GM11168 (cell line): Measurements from ENCODE around the gene ZKSCAN5.
"Not testable (repeated sequence)": the region's sequence is repeated elsewhere in the genome, so short reads cannot be mapped to it uniquely, and the experiment has no call there.

Source experiments
- in situ Hi-C: fragments of 300-500 bp; cut with MboI; formaldehyde crosslinking; loops from one replicate; pipeline ENCODE4 v1.12.0; 2022; ENCODE audit warnings: low sequenced_read_pairs; ENCODE audit not compliant: unreplicated experiment

The ZKSCAN5 gene

GRCh38 chr7:99551334-99551733 lies 46.9 kb downstream of the ZKSCAN5 start:
- in situ Hi-C loops: no loop called here

GRCh38 chr7:99551767-99552463 lies 47.5 kb downstream of the ZKSCAN5 start, which contains the start of gene FAM200A:
FAM200A (minus strand) TSS chr7:99552114; CDS start chr7:99548407, 3,707 bp downstream.
- in situ Hi-C loops: no loop called here

DNA sequence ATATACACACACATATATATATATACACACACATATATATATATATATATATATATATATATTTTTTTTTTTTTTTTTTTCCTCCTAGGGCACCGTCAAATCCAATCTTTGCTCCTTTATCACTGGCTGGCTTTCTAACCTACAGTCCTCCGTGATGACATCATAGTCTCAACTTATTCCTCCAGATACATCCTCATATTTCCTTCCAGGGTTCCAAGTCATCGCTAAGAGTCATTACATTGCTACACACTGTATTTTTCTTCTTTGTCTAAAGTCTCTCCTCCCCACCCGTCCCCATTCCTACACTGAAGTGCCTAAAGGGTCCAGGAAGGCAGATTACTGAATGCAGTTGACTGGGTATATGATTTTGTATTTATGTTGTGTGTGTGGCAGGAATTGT lies 48.6 kb downstream of the ZKSCAN5 start:
- in situ Hi-C loops: no loop called here

- in situ Hi-C loops: no loop called here
These were observed 50.5 kb downstream of the ZKSCAN5 start for GRCh38 chr7:99554939-99555338.

GRCh38 chr7:99557196-99557607 lies 52.7 kb downstream of the ZKSCAN5 start:
- in situ Hi-C loops: no loop called here

GRCh38 chr7:99557940-99558305 lies 53.5 kb downstream of the ZKSCAN5 start:
- in situ Hi-C loops: no loop called here

- in situ Hi-C loops: no loop called here
These were observed 54.1 kb downstream of the ZKSCAN5 start, which contains the start of gene ZNF655 for GRCh38 chr7:99558306-99559174. ZNF655 (plus strand) TSS chr7:99558642; CDS start chr7:99560560, 1,918 bp downstream.

- in situ Hi-C loops: no loop called here
These were observed 54.9 kb downstream of the ZKSCAN5 start for GRCh38 chr7:99559175-99559915.

GRCh38 chr7:99560834-99561736 lies 56.6 kb downstream of the ZKSCAN5 start:
- in situ Hi-C loops: no loop called here

DNA sequence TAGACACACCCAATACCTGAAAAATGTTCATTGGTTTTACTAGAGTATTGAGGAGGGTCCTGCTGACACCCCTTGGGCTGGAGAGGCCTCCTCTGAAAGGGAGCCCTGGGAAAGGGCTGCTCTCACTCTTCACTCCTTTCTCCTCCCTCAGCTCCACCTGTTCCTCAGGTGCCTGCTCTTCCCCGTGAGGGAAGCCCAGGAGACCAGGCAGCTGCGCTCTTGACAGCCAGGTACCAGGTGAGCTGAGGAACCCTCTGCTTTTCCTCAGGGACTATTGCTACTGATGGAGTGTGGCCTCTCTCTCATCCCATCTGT lies 57.2 kb downstream of the ZKSCAN5 start:
- in situ Hi-C loops: no loop called here

DNA sequence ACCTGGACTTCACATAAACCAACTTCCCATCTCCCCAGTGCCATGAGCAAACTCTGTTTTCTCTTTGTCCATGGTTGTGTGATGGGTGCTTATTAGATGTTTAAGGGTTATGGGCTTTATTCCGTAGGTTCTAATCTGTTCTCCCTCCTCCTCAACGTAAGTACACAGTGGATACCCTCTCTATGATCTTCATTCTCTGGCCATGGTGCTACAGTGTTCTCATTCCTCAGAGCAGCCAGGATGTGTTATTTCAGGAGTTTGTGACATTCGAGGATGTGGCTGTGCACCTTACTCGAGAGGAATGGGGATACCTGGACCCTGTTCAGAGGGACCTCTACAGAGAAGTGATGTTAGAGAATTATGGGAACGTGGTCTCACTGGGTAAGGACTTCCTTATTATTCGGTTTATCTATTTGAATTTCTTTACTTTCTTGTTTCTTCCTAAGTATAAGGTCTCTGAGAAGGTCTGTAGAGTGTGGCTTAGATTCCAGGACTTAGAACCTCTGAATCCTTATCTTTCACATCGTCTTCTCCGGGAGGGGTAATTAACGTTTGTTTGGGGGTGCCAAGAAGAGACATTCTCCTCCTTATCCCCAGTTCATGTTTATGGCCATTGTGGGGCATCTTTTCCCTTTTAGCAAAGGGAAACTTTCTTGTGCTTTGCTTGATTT lies 57.8 kb downstream of the ZKSCAN5 start:
- in situ Hi-C loops: no loop called here

- in situ Hi-C loops: no loop called here
These were observed 58.4 kb downstream of the ZKSCAN5 start for GRCh38 chr7:99562832-99563231.

DNA sequence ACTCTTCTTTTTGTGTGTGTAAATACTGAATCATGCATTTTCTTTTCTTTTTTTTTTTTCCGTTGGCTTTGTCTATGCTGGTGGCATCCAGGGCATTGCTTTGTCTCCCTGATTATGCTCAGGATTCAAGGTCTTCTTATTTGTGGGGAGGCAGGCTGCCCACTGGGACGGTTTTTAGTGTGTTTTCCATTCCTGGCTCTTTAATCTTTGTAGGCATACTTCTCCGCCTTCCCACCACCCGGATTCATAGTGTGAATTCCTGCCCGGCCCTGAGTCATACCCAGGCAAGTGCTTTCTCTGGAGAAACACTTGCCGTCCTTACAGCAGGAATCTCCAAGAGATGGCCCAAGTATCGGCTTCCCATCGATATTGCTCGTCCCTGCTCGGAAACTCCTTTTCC lies 59.2 kb downstream of the ZKSCAN5 start:
- in situ Hi-C loops: no loop called here

GRCh38 chr7:99568770-99569169 lies 64.3 kb downstream of the ZKSCAN5 start:
- in situ Hi-C loops: not testable (repeated sequence)

DNA sequence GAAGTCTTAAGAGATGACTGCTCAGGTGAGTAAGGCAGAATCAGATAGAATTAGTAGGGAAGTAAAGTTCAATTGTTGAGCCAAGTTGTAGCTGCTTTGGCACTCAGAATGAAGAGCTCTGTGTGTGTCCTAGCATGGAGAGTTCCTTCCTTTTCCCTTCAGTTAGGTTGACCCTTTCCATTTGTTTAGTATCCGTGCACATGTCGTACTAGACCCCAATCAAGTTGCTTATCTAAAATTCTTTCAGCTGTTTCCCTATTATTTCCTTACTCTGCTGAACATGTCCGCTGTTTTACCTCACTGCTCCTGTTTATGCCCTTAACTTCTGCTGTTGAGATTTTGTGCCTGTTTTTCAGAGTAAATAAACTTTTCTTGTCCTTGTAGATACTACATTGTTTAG lies 67.3 kb downstream of the ZKSCAN5 start:
- in situ Hi-C loops: no loop called here

DNA sequence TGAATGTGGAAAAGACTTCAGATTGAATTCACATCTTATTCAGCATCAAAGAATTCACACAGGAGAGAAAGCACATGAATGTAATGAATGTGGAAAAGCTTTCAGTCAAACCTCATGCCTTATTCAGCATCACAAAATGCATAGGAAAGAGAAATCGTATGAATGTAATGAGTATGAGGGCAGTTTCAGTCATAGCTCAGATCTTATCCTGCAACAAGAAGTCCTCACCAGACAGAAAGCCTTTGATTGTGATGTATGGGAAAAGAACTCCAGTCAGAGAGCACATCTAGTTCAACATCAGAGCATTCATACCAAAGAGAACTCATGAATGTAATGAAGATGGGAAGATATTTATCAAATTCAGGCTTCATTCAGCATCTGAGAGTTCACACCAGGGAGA lies 68.8 kb downstream of the ZKSCAN5 start:
- in situ Hi-C loops: no loop called here

DNA sequence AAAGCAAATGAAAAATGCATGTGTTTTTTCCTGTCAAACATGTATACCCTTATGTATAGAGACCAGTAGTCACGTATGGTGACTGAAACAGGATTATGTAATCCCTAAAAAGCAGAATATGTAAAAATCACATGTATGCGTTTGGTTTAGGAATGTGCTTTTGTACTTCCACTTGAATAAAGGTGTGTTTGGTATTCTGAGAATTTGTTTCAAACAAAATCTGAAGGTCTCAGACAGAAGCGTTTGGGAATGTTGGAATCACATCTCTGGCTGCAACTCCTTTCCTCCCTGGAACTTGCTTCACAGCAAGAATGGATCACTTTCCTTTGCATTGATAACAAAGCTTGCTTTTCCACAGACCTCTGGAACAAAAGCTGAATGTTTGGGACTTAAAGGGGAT lies 71.8 kb downstream of the ZKSCAN5 start:
- in situ Hi-C loops: no loop called here

DNA sequence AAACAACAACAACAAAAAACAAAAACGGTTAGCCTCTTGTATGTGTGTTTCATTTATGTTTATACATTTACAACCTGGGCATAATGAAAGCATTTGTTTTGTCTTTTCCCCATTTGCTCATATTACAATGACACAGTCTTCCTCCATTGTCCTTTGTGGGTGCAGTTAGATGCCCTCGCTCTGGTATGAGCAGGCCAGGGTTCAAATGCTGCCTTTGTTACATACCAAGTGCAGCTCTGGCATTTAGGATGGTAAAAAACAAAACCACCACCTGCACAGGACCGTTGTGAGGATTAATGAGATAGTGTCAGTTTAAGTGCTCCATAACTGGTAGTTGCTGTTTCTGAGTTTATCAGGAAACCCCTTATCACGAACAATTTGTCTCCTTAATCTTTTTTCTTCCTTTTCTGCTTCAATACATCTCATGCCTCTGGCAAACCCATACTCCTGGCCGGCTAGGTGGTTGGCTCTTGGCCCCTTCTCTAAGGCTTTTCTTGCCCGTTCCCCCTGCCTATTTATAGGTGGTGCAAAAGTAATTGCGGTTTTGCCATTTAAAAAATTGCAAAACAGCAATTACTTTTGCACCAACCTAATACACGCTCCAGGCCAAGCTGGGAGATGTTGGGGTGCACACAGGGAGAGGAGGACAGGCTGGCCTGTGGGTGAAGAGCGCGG lies 75.0 kb downstream of the ZKSCAN5 start:
- in situ Hi-C loops: no loop called here
